Calu3 (cell line): ENCODE data around the gene APOO. TPM values are rescaled to one million over a fixed set of nuclear protein-coding genes. Genes with fewer than 3 reads are reported as not detected.

Experiments used
- BruUV-seq: library from RNA; stranded (reverse); fragments of 400-500 nt; replicated peaks from 2 replicates; lab custom pipeline; 2021; lab: Mats Ljungman, UMichigan
- CTCF ChIA-PET: fragments of 300-600 bp; sonication (Branson Sonifier 250); formaldehyde crosslinking; loops from one replicate; lab custom pipeline; 2022; ENCODE audit warnings: antibody characterized with exemption; lab: Charles Lee
- DNase-seq: peaks from one replicate; pipeline ENCODE4 v3.0.0; 2022
- H3K27ac Mint-ChIP-seq: one replicate; pipeline ENCODE4 v1.8.0; 2022; ENCODE audit warnings: mixed read lengths; ENCODE audit not compliant: unreplicated experiment
- H3K27me3 Mint-ChIP-seq: one replicate; pipeline ENCODE4 v1.8.0; 2022; ENCODE audit warnings: mixed read lengths; ENCODE audit not compliant: unreplicated experiment
- H3K36me3 Mint-ChIP-seq: one replicate; pipeline ENCODE4 v1.8.0; 2022; ENCODE audit warnings: mild to moderate bottlenecking, moderate library complexity, mixed read lengths; ENCODE audit not compliant: insufficient read depth, unreplicated experiment
- H3K4me1 Mint-ChIP-seq: one replicate; pipeline ENCODE4 v1.8.0; 2022; ENCODE audit warnings: mild to moderate bottlenecking, low read depth, mixed read lengths; ENCODE audit not compliant: unreplicated experiment
- H3K4me3 Mint-ChIP-seq: one replicate; pipeline ENCODE4 v1.8.0; 2022; ENCODE audit warnings: mild to moderate bottlenecking, low read depth, moderate library complexity, mixed read lengths; ENCODE audit not compliant: unreplicated experiment
- H3K9me3 Mint-ChIP-seq: one replicate; pipeline ENCODE4 v1.8.0; 2022; ENCODE audit warnings: low read depth, mixed read lengths; ENCODE audit not compliant: unreplicated experiment
- intact Hi-C: fragments of 100-400 bp; cut with micrococcal nuclease; formaldehyde crosslinking; loops from one replicate; pipeline ENCODE4 v1.10.0; 2022; ENCODE audit not compliant: unreplicated experiment
- total RNA-seq: library from RNA; stranded (reverse); gene quantifications from 2 replicates; pipeline ENCODE4 v1.2.3, GENCODE V29; 2022
- TF ChIP-seq, protein P1 (sequence below): fragments of 200-600 bp; IDR thresholded peaks from one replicate; pipeline ENCODE4 v1.8.0; 2022; ENCODE audit warnings: antibody characterized with exemption; ENCODE audit not compliant: unreplicated experiment

APOO gene
- total RNA-seq, 1 experiment from 2014 or later: 46.8 TPM

DNA sequence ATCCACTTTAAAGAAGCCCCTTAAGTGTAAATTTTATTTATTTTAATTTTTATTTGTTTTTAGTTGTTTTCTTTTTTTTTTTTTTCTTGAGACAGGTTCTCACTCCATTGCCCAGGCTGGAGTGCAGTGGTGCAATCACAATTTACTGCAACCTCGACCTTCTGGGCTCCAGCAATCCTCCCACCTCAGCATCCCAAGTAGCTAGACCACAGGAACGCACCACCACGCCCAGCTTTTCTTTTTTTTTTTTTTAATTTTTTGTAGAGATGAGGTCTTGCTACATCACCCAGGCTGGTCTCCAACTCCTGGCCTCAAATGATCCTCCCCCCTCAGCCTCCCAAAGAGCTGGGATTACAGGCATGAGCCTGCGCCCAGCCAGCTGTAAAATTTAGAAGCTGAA lies 118.8 kb downstream of the APOO start:
- H3K36me3 Mint-ChIP-seq: peaks cover 44% of the 10 kb centered on the region
- no TSS peak for BruUV-seq
- intact Hi-C loops: loop anchor here (2.0 to 5.0 kb wide), 2 partner anchors 16 to 33 kb away; no protein-coding TSS in a partner anchor
- H3K27ac Mint-ChIP-seq: peak overlapping the region; percentile 68
- H3K4me1 Mint-ChIP-seq: peaks cover 7% of the 10 kb centered on the region
- TF ChIP-seq, protein P1, sequence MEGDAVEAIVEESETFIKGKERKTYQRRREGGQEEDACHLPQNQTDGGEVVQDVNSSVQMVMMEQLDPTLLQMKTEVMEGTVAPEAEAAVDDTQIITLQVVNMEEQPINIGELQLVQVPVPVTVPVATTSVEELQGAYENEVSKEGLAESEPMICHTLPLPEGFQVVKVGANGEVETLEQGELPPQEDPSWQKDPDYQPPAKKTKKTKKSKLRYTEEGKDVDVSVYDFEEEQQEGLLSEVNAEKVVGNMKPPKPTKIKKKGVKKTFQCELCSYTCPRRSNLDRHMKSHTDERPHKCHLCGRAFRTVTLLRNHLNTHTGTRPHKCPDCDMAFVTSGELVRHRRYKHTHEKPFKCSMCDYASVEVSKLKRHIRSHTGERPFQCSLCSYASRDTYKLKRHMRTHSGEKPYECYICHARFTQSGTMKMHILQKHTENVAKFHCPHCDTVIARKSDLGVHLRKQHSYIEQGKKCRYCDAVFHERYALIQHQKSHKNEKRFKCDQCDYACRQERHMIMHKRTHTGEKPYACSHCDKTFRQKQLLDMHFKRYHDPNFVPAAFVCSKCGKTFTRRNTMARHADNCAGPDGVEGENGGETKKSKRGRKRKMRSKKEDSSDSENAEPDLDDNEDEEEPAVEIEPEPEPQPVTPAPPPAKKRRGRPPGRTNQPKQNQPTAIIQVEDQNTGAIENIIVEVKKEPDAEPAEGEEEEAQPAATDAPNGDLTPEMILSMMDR: no peak
- H3K27me3 Mint-ChIP-seq: no peaks in the 10 kb centered on the region
- no peaks in the 10 kb centered on the region for H3K9me3 Mint-ChIP-seq
- CTCF ChIA-PET: interaction anchor here (0.8 to 1.4 kb wide), 3 partner anchors 8 to 33 kb away, joined by 3 to 5 read pairs (median 4); no protein-coding TSS in a partner anchor
- no peak overlapping the region for H3K4me3 Mint-ChIP-seq
- no peak for DNase-seq

DNA sequence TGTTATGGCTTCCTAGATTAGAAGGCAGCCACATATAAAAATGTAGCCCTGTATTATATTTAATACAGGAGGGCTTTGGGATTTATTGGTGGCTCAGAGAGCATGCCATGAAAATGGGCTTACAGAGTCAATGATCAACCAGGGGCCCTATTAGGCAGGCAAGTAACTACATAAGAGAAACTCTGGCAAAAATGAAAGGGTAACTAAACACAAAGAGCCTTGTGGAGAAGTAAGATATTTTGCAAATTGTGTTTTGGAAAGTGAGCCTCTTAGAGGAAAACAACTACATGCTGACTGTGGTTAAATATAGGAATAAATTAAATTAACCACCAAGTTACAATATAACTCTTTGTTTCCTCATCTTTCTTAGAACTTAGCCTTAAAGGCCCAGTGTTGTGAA lies 119.2 kb downstream of the APOO start:
- Mint-ChIP-seq H3K9me3 (no peaks in the 10 kb centered on the region), H3K36me3 (peaks cover 49% of the 10 kb centered on the region), H3K27me3 (no peaks in the 10 kb centered on the region), H3K27ac (peak overlapping the region; percentile 68), H3K4me1 (peaks cover 7% of the 10 kb centered on the region), H3K4me3 (no peak overlapping the region)
- CTCF ChIA-PET: interaction anchor here (1.1 to 1.4 kb wide), 2 partner anchors 8 to 19 kb away, joined by 3 to 5 read pairs; no protein-coding TSS in a partner anchor
- BruUV-seq: no TSS peak
- TF ChIP-seq, protein P1: no peak
- intact Hi-C loops: loop anchor here (2.0 to 5.0 kb wide), 2 partner anchors 16 to 34 kb away; no protein-coding TSS in a partner anchor
- DNase-seq: no peak

DNA sequence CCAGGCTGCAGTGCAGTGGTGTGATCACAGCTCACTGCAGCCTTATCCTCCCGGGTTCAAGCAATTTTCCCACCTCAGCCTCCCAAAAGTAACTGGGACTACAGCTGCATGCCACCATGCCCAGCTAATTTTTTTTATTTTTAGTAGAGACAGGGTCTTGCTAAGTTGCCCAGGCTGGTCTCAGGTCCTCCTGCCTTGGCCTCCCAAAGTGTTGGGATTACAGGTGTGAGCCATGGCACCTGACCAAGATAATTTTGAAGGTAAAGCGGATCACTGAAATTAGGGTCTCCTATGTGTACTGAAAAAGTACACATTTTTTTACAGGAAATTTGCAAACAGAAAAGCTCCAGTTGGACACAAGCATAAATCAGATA lies 120.0 kb downstream of the APOO start:
- Mint-ChIP-seq H3K4me1 (peaks cover 7% of the 10 kb centered on the region), H3K9me3 (no peaks in the 10 kb centered on the region), H3K4me3 (no peak overlapping the region), H3K36me3 (peaks cover 57% of the 10 kb centered on the region), H3K27me3 (no peaks in the 10 kb centered on the region), H3K27ac (peak overlapping the region; percentile 68)
- no TSS peak for BruUV-seq
- intact Hi-C loops: loop anchor here (2.0 to 5.0 kb wide), 2 partner anchors 17 to 35 kb away; no protein-coding TSS in a partner anchor
- no peak for DNase-seq
- TF ChIP-seq, protein P1: no peak
- CTCF ChIA-PET: no interaction called here

DNA sequence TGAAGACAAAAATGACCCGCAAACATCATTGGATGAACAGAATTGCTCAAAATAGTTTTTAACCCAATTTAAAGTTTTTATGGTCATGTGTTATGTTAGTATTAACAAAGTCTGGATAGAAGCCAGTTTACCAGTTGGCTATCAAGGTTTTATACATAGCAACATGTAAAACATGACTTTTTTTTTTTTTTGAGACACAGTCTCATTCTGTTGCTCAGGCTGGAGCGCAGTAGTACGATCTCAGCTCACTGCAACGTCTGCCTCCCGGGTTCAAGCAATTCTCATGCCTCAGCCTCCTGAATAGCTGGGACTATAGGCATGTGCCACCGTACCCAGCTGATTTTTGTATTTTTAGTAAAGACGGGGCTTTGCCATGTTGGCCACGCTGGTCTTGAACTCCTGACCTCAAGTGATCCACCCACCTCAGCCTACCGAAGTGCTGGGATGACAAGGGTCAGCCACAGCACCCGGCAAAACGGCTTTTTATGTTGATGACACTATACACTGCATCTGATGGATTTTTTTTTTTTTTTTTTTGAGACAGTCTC lies 121.4 kb downstream of the APOO start:
- Mint-ChIP-seq H3K27ac (peak overlapping the region; percentile 17), H3K4me3 (peak overlapping the region; percentile 81), H3K36me3 (peaks cover 68% of the 10 kb centered on the region), H3K27me3 (no peaks in the 10 kb centered on the region), H3K9me3 (no peaks in the 10 kb centered on the region), H3K4me1 (peaks cover 16% of the 10 kb centered on the region)
- CTCF ChIA-PET: interaction anchor here (0.7 to 2.1 kb wide), 4 partner anchors 11 to 268 kb away, joined by 3 to 6 read pairs (median 4); no protein-coding TSS in a partner anchor
- BruUV-seq: no TSS peak
- DNase-seq: no peak
- intact Hi-C loops: loop anchor here (5.0 kb wide), 1 partner anchor 36 kb away; no protein-coding TSS in a partner anchor
- TF ChIP-seq, protein P1: no peak
